ENCODE measurements around the gene FBLN2. TPM values are rescaled to one million over a fixed set of nuclear protein-coding genes. Genes with fewer than 3 reads are reported as not detected.

Gene FBLN2
- total and polyA plus RNA-seq, 8 donors, result 27.5 to 96.6 (median 40.6) TPM

DNA sequence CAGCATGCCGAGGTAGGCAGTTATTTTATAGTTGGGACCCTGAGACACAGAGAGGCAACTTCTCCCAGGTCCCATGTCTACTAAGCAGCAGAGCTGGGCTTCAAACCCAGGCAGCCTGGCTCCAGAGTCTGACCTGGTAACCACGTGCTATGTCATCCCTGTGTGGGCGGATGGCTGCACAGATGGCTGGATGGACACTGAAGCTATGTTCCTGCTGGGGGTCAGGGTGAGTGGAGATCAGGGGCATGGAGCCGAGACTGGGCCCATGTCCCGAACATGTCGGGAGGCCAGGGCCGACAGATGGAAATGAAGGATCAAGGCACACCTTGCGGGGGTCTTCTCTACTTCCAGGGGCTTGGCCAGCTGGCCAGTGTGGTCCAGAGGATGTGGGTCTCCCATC is 9.3 kb upstream of the FBLN2 start:
- no peak overlapping the region for H3K4me3 ChIP-seq
- intact Hi-C loops (cut with DNase I), result no loop called here
- H3K36me3 ChIP-seq, result no peaks in the 10 kb centered on the region
- no peak overlapping the region for H3K27ac ChIP-seq
- no peak for TF ChIP-seq CTCF (IDR thresholded peaks at IDR 0.05)
- H3K27me3 ChIP-seq, result peaks cover 0 to 9% of the 10 kb centered on the region in 2 donors
- peaks cover 0 to 7% of the 10 kb centered on the region in 2 donors for H3K4me1 ChIP-seq
- peak in 1 of 4 donors; percentile 52 for DNase-seq
- peaks cover 0 to 3% of the 10 kb centered on the region in 2 donors for H3K9me3 ChIP-seq
- ATAC-seq, result no peak

- peaks cover 0 to 6% of the 10 kb centered on the region in 2 donors for H3K27me3 ChIP-seq
- peak; percentile 21 for ATAC-seq
- H3K4me3 ChIP-seq, result no peak overlapping the region
- H3K27ac ChIP-seq, result no peak overlapping the region
- DNase-seq, result no peak
- intact Hi-C loops (cut with DNase I), result no loop called here
- H3K9me3 ChIP-seq, result peaks cover 0 to 3% of the 10 kb centered on the region in 2 donors
- peaks cover 0 to 7% of the 10 kb centered on the region in 2 donors for H3K4me1 ChIP-seq
- H3K36me3 ChIP-seq, result no peaks in the 10 kb centered on the region
- TF ChIP-seq CTCF (IDR thresholded peaks at IDR 0.05), result no peak
These were observed 8.5 kb upstream of the FBLN2 start for GRCh38 chr3:13540297-13540995.

DNA sequence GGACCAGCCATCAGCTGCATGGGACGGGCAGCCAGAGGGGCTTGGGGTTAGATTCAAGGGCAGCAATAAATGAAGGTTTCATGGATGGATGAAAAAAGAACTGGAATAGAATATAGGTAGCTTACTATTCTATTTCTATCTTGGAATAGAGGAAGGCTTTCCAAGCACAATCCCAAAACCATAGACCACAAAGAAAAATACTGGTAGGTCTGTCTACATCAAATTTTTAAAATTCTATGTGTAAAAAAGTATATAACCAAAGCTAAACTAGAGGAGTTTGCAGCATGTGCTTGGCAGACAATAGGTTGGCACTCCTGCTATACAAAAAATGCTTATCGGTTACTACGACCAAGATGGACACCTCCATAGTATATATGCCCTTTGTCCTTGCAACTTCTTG is 7.2 kb upstream of the FBLN2 start:
- H3K27me3 ChIP-seq, result peaks cover 0 to 14% of the 10 kb centered on the region in 2 donors
- H3K4me1 ChIP-seq, result peaks cover 0 to 7% of the 10 kb centered on the region in 2 donors
- no peak for DNase-seq
- H3K27ac ChIP-seq, result no peak overlapping the region
- intact Hi-C loops (cut with DNase I), result no loop called here
- peaks cover 0 to 3% of the 10 kb centered on the region in 2 donors for H3K9me3 ChIP-seq
- no peaks in the 10 kb centered on the region for H3K36me3 ChIP-seq
- TF ChIP-seq CTCF (IDR thresholded peaks at IDR 0.05), result no peak
- no peak overlapping the region for H3K4me3 ChIP-seq
- ATAC-seq, result no peak

GRCh38 chr3:13542142-13542541 is 6.8 kb upstream of the FBLN2 start:
- no peak overlapping the region for H3K4me3 ChIP-seq
- no peaks in the 10 kb centered on the region for H3K36me3 ChIP-seq
- no peak overlapping the region for H3K27ac ChIP-seq
- ATAC-seq (no peak), DNase-seq (no peak)
- peaks cover 0 to 5% of the 10 kb centered on the region in 2 donors for H3K4me1 ChIP-seq
- H3K27me3 ChIP-seq, result peaks cover 0 to 18% of the 10 kb centered on the region in 2 donors
- TF ChIP-seq CTCF (IDR thresholded peaks at IDR 0.05), result no peak
- H3K9me3 ChIP-seq, result peaks cover 0 to 3% of the 10 kb centered on the region in 2 donors
- intact Hi-C loops (cut with DNase I), result no loop called here

DNA sequence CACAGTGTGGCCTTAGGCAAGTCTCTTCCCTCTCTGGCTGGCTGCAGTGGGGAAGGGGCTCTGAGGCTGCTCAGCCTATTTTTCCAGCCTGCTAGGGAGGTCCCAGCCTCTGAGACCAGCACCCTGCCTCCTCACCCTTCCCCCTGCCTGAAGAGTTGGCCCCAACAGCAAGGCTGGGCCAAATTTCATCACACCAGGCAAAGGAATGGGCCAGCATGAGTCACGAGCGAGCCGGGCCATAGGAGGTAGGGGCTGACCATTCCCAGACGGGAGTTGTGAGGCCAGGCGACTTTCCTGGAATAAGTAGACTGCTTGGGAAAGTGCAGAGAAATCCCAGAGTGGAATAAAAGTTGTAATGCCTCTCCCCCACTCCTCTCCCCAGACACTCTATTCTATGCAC is 5.7 kb upstream of the FBLN2 start:
- H3K4me3 ChIP-seq, result no peak overlapping the region
- DNase-seq (peak in 2 of 4 donors; percentile 57 to 69), ATAC-seq (peak; percentile 56)
- H3K4me1 ChIP-seq, result peaks cover 0 to 1% of the 10 kb centered on the region in 2 donors
- intact Hi-C loops (cut with DNase I), result no loop called here
- H3K36me3 ChIP-seq, result no peaks in the 10 kb centered on the region
- peak overlapping the region in 1 of 2 donors; percentile 65 for H3K27ac ChIP-seq
- H3K9me3 ChIP-seq, result peaks cover 0 to 3% of the 10 kb centered on the region in 2 donors
- no peak for TF ChIP-seq CTCF (IDR thresholded peaks at IDR 0.05)
- H3K27me3 ChIP-seq, result peaks cover 0 to 29% of the 10 kb centered on the region in 2 donors

Data from left lung (tissue), 10 donors.